Measurements from ENCODE around the gene CEP72.

CEP72 gene

DNA sequence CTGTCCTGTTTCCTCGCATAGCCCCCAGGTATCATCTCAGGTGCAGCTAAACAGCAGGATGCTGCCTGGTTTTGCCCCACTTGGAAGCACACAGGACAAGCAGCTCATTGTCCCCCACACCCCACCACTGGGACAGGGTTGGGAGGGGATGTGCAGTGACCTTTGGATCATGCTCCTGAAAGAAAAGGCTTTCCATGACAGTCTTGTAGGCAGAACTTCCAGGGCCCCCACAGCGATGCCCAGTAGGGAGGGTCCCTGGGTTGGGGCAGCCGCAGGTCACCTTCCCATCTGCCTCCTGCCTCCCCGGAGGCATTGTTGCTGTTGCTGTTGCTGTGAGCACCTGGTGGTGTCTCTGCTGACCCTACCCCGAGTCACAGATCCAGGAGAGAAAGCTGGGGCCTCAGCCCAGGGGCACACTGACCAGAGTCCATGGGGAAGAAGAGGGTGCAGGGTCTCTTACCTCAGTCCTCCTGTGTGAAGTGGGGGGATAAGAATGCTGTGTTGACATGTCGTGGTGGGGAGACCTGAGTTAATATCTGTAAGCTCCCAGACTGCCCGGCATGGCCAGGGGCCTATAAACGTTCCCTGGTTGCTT, 8.5 kb downstream of the CEP72 start:
- TF ChIP-seq, protein P1, sequence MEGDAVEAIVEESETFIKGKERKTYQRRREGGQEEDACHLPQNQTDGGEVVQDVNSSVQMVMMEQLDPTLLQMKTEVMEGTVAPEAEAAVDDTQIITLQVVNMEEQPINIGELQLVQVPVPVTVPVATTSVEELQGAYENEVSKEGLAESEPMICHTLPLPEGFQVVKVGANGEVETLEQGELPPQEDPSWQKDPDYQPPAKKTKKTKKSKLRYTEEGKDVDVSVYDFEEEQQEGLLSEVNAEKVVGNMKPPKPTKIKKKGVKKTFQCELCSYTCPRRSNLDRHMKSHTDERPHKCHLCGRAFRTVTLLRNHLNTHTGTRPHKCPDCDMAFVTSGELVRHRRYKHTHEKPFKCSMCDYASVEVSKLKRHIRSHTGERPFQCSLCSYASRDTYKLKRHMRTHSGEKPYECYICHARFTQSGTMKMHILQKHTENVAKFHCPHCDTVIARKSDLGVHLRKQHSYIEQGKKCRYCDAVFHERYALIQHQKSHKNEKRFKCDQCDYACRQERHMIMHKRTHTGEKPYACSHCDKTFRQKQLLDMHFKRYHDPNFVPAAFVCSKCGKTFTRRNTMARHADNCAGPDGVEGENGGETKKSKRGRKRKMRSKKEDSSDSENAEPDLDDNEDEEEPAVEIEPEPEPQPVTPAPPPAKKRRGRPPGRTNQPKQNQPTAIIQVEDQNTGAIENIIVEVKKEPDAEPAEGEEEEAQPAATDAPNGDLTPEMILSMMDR (IDR thresholded peaks at IDR 0.05; ENCODE audit: control insufficient read depth, insufficient read depth, low read depth, low read length, missing control alignments) = no peak
- no peak overlapping the region for H3K4me3 ChIP-seq (ENCODE audit: control insufficient read depth, low read depth, low read length)
- no peak for DNase-seq (ENCODE audit: low read depth)

DNA sequence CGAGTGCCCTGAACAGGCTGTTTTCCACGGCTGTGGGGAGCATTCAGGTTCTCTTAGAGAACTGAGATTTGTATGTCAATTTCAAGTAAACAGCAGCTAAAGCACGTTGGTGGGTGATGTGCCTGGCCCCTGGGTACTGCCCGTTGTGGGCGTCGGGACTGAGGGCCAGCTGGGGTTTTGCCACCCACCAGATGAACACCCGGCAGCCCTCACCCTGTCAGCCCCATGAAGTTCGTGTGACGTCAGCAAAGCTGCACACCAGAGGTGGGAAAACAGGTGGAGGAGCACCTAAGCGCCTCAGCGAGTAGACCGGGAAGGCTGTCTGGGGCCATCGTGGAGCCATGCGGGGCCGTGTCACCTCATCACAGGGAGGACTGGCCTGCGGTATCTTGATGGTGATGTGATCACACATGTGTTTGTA, 9.2 kb downstream of the CEP72 start:
- H3K4me3 ChIP-seq (ENCODE audit: control insufficient read depth, low read depth, low read length) = no peak overlapping the region
- TF ChIP-seq, protein P1 (IDR thresholded peaks at IDR 0.05; ENCODE audit: control insufficient read depth, insufficient read depth, low read depth, low read length, missing control alignments) = no peak
- DNase-seq (ENCODE audit: low read depth) = no peak

DNA sequence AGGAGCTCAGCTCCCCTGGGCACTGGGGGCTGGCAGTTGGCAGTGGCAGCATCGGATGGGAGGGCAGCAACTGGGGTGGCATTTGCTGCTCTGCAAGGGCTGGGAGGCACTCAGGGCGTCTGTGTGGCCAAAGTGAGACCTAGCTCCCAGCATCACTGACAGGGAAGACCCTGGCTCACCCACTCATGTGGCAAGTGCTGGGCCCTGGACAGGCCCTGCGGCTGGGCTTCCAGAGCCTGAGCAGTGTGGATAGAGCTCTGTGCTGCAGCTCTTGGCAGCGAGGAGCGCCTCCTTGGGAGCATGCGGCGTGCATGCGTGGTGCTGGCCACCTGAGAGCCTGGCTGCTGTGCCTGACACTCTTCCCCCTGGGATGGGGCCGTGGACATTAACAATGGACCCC, 10.2 kb downstream of the CEP72 start:
- DNase-seq (ENCODE audit: low read depth) = no peak
- TF ChIP-seq, protein P1 (IDR thresholded peaks at IDR 0.05; ENCODE audit: control insufficient read depth, insufficient read depth, low read depth, low read length, missing control alignments) = no peak
- no peak overlapping the region for H3K4me3 ChIP-seq (ENCODE audit: control insufficient read depth, low read depth, low read length)

DNA sequence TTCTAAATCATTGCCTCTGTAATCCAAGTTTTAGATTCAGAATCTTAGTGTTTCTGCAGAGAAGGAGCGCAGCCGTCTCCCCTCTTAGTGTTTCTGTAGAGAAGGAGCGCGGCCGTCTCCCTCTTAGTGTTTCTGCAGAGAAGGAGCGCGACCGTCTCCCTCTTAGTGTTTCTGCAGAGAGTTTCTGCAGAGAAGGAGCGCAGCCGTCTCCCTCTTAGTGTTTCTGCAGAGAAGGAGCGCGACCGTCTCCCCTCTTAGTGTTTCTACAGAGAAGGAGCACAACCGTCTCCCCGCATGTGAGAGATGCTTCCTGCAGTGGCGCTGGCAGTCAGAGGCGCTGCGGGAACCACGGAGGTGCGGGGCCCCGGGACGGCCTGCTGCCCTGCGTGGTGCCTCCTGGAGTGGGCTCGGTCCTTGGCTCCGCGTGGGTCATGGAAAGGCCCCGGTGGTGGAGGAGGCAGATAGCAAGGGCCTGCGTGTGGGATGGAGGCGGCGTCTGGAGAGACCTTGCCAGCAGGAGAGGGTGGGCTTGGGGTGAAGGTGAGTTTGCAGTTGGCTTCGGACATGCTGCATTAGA, 10.9 kb downstream of the CEP72 start:
- TF ChIP-seq, protein P1 (IDR thresholded peaks at IDR 0.05; ENCODE audit: control insufficient read depth, insufficient read depth, low read depth, low read length, missing control alignments) = no peak

DNA sequence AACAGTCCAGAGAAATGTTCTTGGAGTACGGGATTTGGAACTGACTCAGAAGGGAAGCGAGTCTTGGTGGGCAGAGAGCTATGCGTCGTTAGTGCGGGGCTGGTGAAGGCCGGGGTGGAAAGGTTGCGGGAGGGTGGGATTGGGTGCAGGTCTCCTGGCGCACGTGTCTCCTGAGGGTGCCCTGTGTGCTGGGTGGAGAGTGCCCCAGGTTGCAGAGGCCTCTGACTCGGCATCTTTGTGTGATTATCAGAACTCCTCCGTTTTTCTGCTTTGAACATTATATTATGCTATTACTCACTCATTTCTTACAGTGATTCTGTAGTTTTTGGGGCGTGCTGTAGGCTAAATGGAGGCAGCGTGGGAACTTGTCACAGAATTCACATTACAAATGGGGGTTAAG, 11.4 kb downstream of the CEP72 start:
- DNase-seq (ENCODE audit: low read depth) = no peak
- TF ChIP-seq, protein P1 (IDR thresholded peaks at IDR 0.05; ENCODE audit: control insufficient read depth, insufficient read depth, low read depth, low read length, missing control alignments) = no peak
- H3K4me3 ChIP-seq (ENCODE audit: control insufficient read depth, low read depth, low read length) = no peak overlapping the region

More for the DNA sequence above, 10.9 kb downstream of the CEP72 start:
- H3K4me3 ChIP-seq (ENCODE audit: control insufficient read depth, low read depth, low read length) = no peak overlapping the region
- no peak for DNase-seq (ENCODE audit: low read depth)

DNA sequence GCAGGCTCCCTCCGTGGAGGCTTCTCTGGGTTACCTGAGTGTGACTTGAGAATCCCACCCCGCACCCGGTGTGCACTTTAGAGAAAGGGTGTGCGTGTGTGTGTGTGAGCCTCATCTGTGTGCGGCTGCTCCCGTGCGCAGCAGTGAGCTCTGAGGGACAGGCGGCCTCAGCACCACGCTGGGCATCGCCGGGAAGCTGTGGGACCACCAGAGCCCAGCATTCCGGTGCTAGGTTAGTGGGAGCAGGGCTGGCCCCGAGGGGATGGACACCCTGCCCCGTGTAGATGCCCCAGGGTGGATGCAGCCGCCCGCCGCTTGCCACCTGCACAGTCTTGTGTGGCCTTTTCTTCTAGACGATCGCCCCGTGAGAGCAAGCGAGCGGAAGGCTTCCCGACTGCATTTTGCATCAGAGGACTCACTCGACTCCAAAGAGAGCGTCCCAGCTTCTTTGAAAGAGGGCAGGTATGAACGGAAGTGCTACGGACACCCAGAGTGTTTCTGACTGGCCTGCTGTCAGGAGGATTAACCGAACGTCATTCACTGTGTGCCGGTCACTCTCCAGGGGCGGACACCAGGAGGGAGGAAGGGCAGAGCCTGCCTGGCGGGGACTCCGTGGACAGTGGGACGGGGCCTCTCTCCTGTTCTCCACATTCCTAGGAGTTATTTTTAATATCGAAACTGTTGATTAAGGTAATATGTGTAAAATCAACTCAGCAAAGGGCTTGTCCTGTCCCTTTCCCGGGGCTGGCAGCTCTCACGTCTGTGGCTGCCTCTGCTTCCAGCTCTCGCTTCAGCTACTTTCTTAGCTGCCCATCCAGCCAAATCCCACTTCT, 12.2 kb downstream of the CEP72 start:
- TF ChIP-seq, protein P1 (IDR thresholded peaks at IDR 0.05; ENCODE audit: control insufficient read depth, insufficient read depth, low read depth, low read length, missing control alignments) = no peak

More for the DNA sequence above, 12.2 kb downstream of the CEP72 start:
- no peak overlapping the region for H3K4me3 ChIP-seq (ENCODE audit: control insufficient read depth, low read depth, low read length)
- DNase-seq (ENCODE audit: low read depth) = no peak
